ENCODE measurements around the gene DDX55.

Gene DDX55

GRCh38 chr12:123614531-123614930 lies 12.6 kb downstream of the DDX55 start:
- DNase-seq, result no peak

DNA sequence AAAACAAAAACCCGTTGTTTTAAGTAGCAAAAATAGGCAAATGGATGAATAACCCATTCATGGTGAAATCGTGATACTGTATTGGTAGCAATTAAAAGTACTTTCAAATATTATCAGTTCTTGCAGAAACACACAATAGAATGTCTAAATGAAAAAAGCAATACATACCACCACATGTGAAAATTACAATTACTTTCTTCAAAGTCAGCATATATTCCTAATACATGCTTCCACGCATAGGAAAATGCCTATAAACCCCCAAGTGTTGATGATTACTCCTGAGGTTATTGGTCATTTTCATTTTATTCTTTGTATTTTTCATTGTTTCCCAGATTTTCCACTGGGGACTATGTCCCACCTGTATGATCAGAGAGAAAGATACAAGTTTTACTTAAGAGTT lies 15.2 kb downstream of the DDX55 start:
- DNase-seq, result no peak

DNA sequence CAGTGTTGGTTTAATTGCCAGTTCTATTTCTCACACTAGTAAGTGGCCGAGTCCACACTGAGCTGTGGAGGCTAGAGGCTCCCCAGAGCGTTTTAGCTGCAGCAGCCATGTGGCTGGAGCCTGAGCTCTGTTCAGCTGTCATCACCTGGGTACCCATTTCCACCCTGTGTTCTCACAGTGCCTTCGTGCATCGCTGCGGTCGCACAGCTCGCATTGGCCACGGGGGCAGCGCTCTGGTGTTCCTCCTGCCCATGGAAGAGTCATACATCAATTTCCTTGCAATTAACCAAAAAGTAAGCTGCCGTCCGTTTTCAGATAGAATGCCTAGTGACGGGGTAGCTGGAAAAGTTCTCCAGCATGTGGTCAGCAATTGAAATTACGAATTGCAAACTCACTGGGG lies 15.7 kb downstream of the DDX55 start:
- DNase-seq, result no peak

GRCh38 chr12:123621101-123621500 lies 19.2 kb downstream of the DDX55 start:
- no peak for DNase-seq

DNA sequence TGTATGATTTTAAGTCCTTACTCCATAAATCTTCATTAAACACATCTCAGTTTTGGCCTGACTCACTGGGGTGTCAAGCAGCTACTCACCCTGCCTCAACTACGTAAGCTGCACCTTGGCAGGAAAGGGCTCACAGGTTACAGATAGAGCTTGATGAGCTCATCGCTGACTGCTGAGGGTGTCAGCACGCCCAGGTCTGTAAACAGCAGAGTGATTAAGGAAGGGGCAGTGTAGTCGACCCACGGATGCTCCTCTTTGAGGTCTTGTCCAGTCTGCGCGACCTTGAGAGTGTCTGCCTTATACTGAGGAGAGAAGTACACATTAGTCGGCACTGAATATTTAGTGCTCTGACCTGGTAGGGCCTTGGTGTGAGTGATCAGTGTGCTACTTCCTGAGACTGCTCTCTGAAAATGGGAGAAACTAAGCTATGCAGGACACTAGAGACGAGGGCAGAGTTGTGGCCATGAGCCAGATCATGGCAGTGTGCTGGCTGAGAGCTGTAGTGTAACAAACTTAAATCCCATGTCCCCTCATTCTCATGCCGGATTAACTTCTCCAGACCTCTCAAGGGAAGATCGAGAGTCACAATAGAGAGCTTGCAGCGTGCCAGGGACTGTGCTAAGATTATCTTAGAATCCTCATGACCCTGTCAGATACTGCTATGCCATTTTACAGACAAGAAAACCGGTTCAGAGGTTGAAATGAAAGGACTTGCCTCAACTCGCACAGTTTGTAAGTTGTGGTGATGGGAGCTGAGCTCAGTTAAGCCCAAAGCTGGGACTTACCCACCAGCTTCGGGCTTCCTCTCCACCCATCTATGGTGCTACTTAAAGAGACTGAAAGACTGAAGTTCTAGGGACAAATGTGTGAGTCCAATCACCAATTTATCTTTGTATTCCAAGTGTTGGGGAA lies 20.0 kb downstream of the DDX55 start:
- no peak for DNase-seq

GRCh38 chr12:123633379-123634141 lies 31.7 kb downstream of the DDX55 start, which contains the start of the genes EIF2B1 and GTF2H3:
Gene EIF2B1, minus strand, starts transcription at chr12:123633686. Its CDS starts 129 bp downstream, at chr12:123633557.
Gene GTF2H3, plus strand, starts transcription at chr12:123633829. Its CDS starts 31 bp downstream, at chr12:123633860.
- peak; percentile 96 for DNase-seq

- DNase-seq, result no peak
These were observed 32.3 kb downstream of the DDX55 start for GRCh38 chr12:123634142-123634561.

GRCh38 chr12:123643911-123644310 lies 42.0 kb downstream of the DDX55 start:
- no peak for DNase-seq

GRCh38 chr12:123645380-123645779 lies 43.5 kb downstream of the DDX55 start:
- DNase-seq, result no peak

- DNase-seq, result no peak
These were observed 44.0 kb downstream of the DDX55 start for GRCh38 chr12:123645878-123646277.

DNA sequence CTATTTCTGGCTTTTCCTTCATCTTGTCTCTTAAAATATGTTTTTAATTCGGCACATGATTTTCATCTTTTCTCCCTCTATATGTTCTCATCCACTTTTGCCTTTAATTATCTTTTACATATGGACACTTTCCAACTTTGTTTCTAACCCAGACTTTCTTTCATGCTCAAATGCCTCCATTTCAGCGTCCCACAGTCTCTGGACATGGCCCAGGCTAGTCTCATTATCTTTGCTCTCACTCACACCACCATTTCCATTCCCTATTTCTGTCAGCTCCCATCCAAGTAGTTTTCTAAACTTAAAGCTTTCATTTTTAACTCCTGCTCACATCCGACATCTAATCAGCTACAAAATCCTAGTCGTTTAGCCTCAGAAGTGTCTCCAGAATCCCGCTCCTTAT lies 46.5 kb downstream of the DDX55 start:
- DNase-seq, result no peak

GRCh38 chr12:123654129-123654701 lies 52.3 kb downstream of the DDX55 start:
- no peak for DNase-seq

GRCh38 chr12:123655420-123655819 lies 53.5 kb downstream of the DDX55 start:
- no peak for DNase-seq

DNA sequence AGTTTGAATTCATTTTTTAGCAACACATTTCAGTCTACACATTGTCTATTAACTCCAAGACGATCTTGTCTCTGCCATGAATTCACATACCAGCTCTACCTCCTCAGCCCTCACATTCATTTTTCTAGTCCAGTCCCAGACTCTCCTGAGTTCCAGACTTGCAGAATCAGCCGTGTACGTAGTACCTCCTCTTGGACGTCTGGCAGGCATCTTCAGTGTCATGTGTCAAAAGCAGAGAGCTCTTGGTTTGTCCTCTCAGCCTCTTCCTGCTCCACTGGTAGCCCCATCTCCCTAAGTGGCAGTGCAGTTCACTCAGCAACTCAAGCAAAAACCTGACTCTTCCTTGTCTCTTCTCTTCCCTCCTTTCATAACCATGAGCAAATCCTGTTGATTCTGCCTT lies 54.5 kb downstream of the DDX55 start:
- DNase-seq, result no peak

- no peak for DNase-seq
These were observed 55.3 kb downstream of the DDX55 start for GRCh38 chr12:123657211-123657610.

GRCh38 chr12:123659996-123660727 lies 58.3 kb downstream of the DDX55 start:
- no peak for DNase-seq

DNA sequence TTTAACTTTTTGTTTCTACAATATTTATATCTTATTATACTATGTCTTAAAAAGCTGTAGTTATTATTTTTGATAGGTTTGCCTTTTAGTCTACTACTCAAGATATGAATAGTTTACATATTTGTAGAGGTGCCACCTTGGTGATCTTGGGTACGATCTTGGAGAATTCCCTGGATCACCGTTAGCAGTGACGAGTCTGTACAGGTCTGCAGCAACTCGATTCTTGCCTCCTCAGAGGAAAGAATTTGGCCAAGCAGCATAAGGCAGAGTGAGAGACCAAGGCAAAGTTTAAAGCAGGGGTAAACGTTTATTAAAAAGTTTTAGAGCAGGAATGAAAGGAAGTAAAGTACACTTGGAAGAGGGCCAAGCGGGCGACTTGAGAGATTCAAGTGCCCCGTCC lies 65.9 kb downstream of the DDX55 start:
- DNase-seq, result no peak
